Ishikawa (cell line): ENCODE results near the gene ATG16L2.

Experiments used
- CEBPB ChIP-seq: IDR thresholded peaks from 2 replicates; pipeline ENCODE4 v1.6.1; 2012
- CREB1 ChIP-seq: IDR thresholded peaks from 2 replicates; pipeline ENCODE4 v1.6.1; 2012; ENCODE audit warnings: low read depth
- FOXM1 ChIP-seq: IDR thresholded peaks from 2 replicates; pipeline ENCODE4 v1.6.1; 2012; ENCODE audit warnings: low read depth, borderline replicate concordance
- NFIC ChIP-seq: IDR thresholded peaks from 2 replicates; pipeline ENCODE4 v1.6.1; 2012
- RAD21 ChIP-seq: IDR thresholded peaks from 2 replicates; pipeline ENCODE4 v1.6.1; 2012; ENCODE audit warnings: low read depth
- TAF1 ChIP-seq: IDR thresholded peaks from 2 replicates; pipeline ENCODE4 v1.6.1; 2012; ENCODE audit warnings: low read depth, mild to moderate bottlenecking
- TCF12 ChIP-seq: IDR thresholded peaks from 2 replicates; pipeline ENCODE4 v1.6.1; 2012; ENCODE audit warnings: low read depth
- TEAD4 ChIP-seq: IDR thresholded peaks from 2 replicates; pipeline ENCODE4 v1.6.1; 2012
- YY1 ChIP-seq: IDR thresholded peaks from 2 replicates; pipeline ENCODE4 v1.6.1; 2012; ENCODE audit warnings: low read depth
- ZBTB7A ChIP-seq: IDR thresholded peaks from 2 replicates; pipeline ENCODE4 v1.6.1; 2012; ENCODE audit warnings: low read depth
- TF ChIP-seq, protein P1 (sequence below): IDR thresholded peaks from 2 replicates; pipeline ENCODE4 v1.6.1; 2012
- TF ChIP-seq, protein P2 (sequence below): IDR thresholded peaks from 2 replicates; pipeline ENCODE4 v1.6.1; 2012
- TF ChIP-seq, protein P3 (sequence below): IDR thresholded peaks from 2 replicates; pipeline ENCODE4 v1.6.1; 2012; ENCODE audit warnings: low read depth, mild to moderate bottlenecking

The ATG16L2 gene

DNA sequence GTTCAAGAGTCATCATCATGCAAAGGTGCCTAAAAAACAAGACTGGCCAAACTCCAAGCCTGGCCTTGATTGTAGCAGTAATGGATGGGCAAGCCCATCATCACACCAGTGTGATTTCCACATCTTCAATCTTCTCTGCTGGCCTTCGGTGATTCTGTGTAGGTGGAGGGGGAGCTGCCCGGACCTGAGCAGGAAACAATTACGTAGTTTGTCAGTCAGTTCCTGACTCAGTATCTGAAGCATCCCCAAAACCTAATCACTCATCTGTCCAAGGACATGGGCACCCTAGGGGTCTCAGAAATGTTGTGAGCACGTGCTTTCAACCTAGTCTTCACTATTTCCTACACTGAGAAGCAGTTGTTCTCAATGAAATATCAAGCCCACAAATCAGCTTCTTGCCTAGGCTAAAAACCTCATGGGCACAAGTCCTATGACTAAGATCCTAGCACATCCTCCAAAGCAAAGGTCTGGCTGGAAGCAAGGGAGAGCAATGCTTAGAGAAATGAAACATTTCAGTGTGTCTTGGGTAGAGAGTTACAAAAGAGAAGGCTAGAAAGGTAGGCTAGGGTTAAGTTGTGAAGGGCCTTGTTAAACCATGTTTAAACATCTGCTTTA lies 24.6 kb downstream of the ATG16L2 start:
- no peak for TF ChIP-seq FOXM1
- no peak for TF ChIP-seq ZBTB7A
- TF ChIP-seq, protein P1, sequence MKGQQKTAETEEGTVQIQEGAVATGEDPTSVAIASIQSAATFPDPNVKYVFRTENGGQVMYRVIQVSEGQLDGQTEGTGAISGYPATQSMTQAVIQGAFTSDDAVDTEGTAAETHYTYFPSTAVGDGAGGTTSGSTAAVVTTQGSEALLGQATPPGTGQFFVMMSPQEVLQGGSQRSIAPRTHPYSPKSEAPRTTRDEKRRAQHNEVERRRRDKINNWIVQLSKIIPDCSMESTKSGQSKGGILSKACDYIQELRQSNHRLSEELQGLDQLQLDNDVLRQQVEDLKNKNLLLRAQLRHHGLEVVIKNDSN, result no peak

DNA sequence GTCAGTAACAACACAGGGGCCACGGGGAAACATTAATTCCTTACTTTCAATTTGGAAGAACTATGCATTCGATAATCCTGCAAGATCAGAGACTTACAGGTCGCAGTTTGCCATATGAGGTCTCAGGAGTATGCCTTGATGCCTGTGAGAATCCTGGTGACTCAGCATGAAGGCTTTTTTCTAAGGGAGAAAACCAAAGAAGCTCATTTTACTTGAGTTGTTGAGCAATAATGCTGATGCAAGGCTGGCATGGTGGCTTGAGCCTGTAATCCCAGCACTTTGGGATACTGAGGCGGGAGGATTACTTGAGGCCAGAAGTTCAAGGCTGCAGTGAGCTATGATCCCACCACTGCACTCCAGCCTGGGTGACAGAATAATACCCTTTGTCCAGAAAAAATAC lies 26.6 kb downstream of the ATG16L2 start:
- TF ChIP-seq CEBPB (0 out of 2 replicates have a peak, but pooled peaks have one; percentile 36), ZBTB7A (no peak), YY1 (no peak), CREB1 (no peak), RAD21 (no peak), NFIC (no peak)
- TF ChIP-seq, protein P2, sequence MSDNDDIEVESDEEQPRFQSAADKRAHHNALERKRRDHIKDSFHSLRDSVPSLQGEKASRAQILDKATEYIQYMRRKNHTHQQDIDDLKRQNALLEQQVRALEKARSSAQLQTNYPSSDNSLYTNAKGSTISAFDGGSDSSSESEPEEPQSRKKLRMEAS, result no peak
- TF ChIP-seq, protein P3, sequence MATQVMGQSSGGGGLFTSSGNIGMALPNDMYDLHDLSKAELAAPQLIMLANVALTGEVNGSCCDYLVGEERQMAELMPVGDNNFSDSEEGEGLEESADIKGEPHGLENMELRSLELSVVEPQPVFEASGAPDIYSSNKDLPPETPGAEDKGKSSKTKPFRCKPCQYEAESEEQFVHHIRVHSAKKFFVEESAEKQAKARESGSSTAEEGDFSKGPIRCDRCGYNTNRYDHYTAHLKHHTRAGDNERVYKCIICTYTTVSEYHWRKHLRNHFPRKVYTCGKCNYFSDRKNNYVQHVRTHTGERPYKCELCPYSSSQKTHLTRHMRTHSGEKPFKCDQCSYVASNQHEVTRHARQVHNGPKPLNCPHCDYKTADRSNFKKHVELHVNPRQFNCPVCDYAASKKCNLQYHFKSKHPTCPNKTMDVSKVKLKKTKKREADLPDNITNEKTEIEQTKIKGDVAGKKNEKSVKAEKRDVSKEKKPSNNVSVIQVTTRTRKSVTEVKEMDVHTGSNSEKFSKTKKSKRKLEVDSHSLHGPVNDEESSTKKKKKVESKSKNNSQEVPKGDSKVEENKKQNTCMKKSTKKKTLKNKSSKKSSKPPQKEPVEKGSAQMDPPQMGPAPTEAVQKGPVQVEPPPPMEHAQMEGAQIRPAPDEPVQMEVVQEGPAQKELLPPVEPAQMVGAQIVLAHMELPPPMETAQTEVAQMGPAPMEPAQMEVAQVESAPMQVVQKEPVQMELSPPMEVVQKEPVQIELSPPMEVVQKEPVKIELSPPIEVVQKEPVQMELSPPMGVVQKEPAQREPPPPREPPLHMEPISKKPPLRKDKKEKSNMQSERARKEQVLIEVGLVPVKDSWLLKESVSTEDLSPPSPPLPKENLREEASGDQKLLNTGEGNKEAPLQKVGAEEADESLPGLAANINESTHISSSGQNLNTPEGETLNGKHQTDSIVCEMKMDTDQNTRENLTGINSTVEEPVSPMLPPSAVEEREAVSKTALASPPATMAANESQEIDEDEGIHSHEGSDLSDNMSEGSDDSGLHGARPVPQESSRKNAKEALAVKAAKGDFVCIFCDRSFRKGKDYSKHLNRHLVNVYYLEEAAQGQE, result no peak

DNA sequence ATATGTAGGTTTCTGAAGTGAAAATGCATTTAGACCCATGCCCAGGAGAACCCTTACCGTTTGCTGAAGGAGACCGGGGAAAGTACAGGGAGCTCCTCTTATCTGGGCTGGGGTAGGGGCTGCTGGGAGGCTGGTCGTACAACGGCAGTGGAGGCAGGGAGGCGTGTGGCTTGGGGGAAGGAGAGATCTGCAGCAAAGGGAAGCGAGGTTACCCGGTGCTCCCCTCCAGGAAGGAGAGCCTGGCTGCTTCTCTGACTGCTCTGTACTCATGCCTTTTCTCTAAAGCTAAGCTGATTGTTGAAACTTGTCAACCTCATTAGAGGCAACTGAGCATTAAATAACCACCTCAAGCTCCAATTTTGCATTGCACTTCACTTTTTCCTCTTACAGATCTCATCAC lies 27.2 kb downstream of the ATG16L2 start:
- TF ChIP-seq, protein P3, result no peak
- TF ChIP-seq CREB1, result no peak
- no peak for TF ChIP-seq TEAD4
- TF ChIP-seq TAF1, result no peak
- TF ChIP-seq, protein P2, result no peak

DNA sequence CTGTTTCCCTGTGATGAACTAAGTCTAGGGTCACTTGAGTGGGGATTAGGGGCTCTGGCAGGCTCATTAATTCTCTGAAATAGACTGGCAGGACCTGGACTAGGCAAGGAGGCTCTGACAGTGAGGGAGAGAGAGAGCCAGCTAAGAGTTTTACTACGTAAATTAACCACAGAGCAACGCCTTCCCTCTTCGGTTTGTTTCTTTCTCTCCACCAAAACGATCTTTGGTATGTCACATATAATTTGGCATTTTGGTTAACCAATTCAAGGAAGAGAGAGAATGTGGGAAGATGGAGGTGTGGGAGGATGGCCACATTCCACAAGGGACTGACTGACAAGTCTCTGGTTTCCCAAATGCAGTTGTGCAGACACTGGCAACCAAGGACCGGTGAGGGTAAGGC lies 27.9 kb downstream of the ATG16L2 start:
- no peak for TF ChIP-seq FOXM1
- TF ChIP-seq TCF12, result no peak
- no peak for TF ChIP-seq YY1
- TF ChIP-seq, protein P3, result no peak

DNA sequence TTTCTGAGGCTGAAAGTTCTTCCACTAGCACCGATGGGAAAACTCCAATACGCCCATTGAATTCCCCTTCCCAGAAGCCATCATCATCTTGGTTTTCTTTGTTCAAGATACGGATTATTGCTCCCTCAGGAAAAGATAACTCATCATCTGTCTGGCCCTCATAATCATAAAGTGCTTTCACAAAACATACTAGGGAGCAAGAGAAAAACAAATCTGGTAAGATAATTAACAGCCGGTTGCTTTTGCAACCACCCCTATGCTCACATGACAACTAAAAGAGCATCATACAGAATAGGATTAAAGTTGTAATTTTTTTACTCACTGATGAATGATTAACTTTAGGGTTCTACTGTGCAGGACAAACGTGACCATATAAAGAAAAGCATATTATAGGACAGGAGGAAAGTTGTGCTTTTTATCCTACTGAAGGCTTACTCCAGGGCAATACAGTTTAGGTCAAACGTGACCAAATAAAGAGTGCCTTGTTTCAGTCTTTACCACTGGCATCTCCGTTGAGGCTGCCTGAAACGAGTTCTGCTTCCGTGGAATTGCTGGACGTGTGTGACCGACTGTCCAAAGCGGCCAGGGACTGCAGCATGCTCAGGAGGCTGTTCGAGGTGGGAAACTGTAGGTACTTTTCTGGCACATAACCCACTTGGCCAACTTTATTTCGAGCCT lies 28.6 kb downstream of the ATG16L2 start:
- TF ChIP-seq FOXM1, result no peak
- no peak for TF ChIP-seq TAF1
- TF ChIP-seq, protein P1, result no peak
- no peak for TF ChIP-seq CEBPB
- TF ChIP-seq YY1, result no peak
- no peak for TF ChIP-seq RAD21
- no peak for TF ChIP-seq ZBTB7A
- no peak for TF ChIP-seq CREB1
- no peak for TF ChIP-seq NFIC
